Memory B cell (primary cell): ENCODE results near the gene LGALS1.
A peak's percentile ranks its signal among the peaks of the same experiment; 100 is the strongest.
"Not testable (repeated sequence)": the region's sequence is repeated elsewhere in the genome, so short reads cannot be mapped to it uniquely, and the experiment has no call there.

ENCODE experiments used
- ATAC-seq: fragments of 150-1000 bp; cut with Tn5 transposase; 2 replicates; pipeline ENCODE4 v1.10.0; 2021; ENCODE audit warnings: low read depth, mild to moderate bottlenecking, moderate library complexity
- DNase-seq, 2 donors: peaks; one replicate each; pipeline ENCODE4 v3.0.0; 2022; ENCODE audit warnings: low spot score in 2 of 2
- H3K27ac Mint-ChIP-seq: one replicate; pipeline ENCODE4 v1.8.0; 2022; ENCODE audit warnings: mild to moderate bottlenecking, moderate library complexity, mixed read lengths
- H3K27me3 Mint-ChIP-seq: one replicate; pipeline ENCODE4 v1.8.0; 2022; ENCODE audit warnings: mixed read lengths
- H3K36me3 Mint-ChIP-seq: one replicate; pipeline ENCODE4 v1.8.0; 2022; ENCODE audit warnings: mild to moderate bottlenecking, mixed read lengths
- H3K4me1 Mint-ChIP-seq: one replicate; pipeline ENCODE4 v1.8.0; 2022; ENCODE audit warnings: mixed read lengths
- H3K4me3 Mint-ChIP-seq: one replicate; pipeline ENCODE4 v1.8.0; 2022; ENCODE audit warnings: mild to moderate bottlenecking, moderate library complexity, mixed read lengths
- H3K9me3 Mint-ChIP-seq: one replicate; pipeline ENCODE4 v1.8.0; 2022; ENCODE audit warnings: mixed read lengths

Gene LGALS1

GRCh38 chr22:37680191-37680851 lies 4.9 kb downstream of the LGALS1 start:
- ATAC-seq (no peak), DNase-seq (no peak)
- no peaks in the 10 kb centered on the region for H3K9me3 Mint-ChIP-seq
- H3K27me3 Mint-ChIP-seq, result no peaks in the 10 kb centered on the region
- H3K36me3 Mint-ChIP-seq, result peaks cover 5% of the 10 kb centered on the region
- peak overlapping the region; percentile 71 for H3K27ac Mint-ChIP-seq
- H3K4me1 Mint-ChIP-seq, result peaks cover 17% of the 10 kb centered on the region
- H3K4me3 Mint-ChIP-seq, result no peak overlapping the region

DNA sequence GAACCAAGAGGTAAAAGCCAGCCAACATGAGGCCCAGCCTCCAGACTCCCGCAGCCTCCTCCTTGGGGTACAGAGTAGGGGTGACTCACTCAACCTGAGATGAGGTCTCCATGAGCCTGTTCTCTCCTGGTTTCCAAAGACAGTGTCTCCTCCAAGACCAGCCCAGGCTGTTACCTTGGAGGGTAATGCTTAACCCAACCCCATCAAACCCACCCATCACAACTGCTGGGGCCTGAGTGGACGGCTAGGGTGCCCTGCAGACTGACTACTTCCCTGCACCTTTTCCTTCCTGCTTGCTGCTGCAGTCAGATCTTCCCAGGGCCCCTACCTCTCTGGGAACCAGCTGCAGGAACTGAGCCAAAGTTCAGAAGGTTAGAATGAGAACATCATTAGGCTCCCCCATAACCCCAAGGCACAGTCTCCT lies 5.6 kb downstream of the LGALS1 start:
- no peak for ATAC-seq
- H3K4me1 Mint-ChIP-seq, result peaks cover 18% of the 10 kb centered on the region
- no peaks in the 10 kb centered on the region for H3K27me3 Mint-ChIP-seq
- no peaks in the 10 kb centered on the region for H3K9me3 Mint-ChIP-seq
- no peak for DNase-seq
- peak overlapping the region; percentile 40 for H3K27ac Mint-ChIP-seq
- H3K36me3 Mint-ChIP-seq, result peaks cover 5% of the 10 kb centered on the region
- no peak overlapping the region for H3K4me3 Mint-ChIP-seq

- ATAC-seq, result peak; percentile 11
- no peaks in the 10 kb centered on the region for H3K27me3 Mint-ChIP-seq
- H3K9me3 Mint-ChIP-seq, result no peaks in the 10 kb centered on the region
- no peak overlapping the region for H3K4me3 Mint-ChIP-seq
- peaks cover 19% of the 10 kb centered on the region for H3K4me1 Mint-ChIP-seq
- peak; percentile 65 to 70 for DNase-seq
- H3K36me3 Mint-ChIP-seq, result peaks cover 5% of the 10 kb centered on the region
- H3K27ac Mint-ChIP-seq, result peak overlapping the region; percentile 40
These were observed 6.2 kb downstream of the LGALS1 start for GRCh38 chr22:37681556-37682049.

- Mint-ChIP-seq H3K36me3 (peaks cover 8% of the 10 kb centered on the region), H3K27me3 (no peaks in the 10 kb centered on the region), H3K9me3 (no peaks in the 10 kb centered on the region), H3K4me1 (peaks cover 27% of the 10 kb centered on the region), H3K4me3 (peak overlapping the region; percentile 99), H3K27ac (peak overlapping the region; percentile 98)
- DNase-seq (no peak), ATAC-seq (peak; percentile 28)
These were observed 9.6 kb downstream of the LGALS1 start for GRCh38 chr22:37684803-37685615.

DNA sequence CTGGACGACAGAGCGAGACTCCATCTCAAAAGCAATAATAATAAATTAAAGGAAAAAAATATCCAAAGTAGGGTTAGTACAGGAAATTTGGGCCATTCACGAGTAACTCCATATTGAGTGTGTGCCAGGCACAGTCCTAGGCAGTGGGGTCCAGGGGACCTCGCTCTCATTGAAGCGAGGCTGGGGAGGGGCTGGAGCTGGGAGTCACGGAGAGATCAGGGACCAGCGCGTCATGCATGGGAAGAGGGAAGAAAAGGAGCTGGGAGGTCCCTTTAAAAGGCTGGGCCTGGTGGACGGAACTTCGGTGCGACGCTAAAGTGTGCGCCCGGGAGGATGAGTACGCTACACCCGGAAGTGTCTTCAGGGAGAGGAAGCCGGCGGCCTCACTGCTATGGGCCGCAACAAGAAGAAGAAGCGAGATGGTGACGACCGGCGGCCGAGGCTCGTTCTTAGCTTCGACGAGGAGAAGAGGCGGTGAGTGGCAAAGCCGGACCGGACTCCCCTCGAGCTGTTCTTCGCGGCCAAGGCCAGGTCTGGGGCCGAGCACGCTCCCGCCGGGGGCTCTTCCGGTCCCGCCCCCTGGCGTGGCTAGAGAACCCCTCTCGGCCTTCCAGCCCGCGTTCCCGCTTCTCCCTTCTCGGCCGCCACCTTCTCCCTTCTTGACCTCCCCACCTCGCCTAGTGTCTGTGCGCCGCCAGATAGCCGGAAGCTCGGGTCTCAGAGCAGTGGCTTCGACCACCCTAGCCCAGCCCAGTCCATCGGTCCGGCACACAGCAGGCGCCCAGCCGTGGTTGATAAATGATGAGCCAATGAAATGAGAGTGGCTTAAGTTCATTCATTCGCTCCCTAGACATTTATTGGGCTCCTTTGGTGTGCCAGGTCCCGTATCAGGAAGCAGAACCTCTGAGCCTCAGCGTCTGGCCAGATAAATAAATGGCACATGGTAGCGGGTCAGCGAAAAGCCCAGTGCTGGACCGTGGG lies 10.9 kb downstream of the LGALS1 start, which contains the start of gene NOL12:
Gene NOL12 (plus strand): TSS at position 342 of the 981 bp plus-strand sequence. CDS start 50 bp downstream, at position 392.
- H3K9me3 Mint-ChIP-seq, result no peaks in the 10 kb centered on the region
- DNase-seq (peak; percentile 78 to 85), ATAC-seq (peak; percentile 87)
- H3K27me3 Mint-ChIP-seq, result no peaks in the 10 kb centered on the region
- peak within 1 kb of the TSS; percentile 98 for H3K27ac Mint-ChIP-seq
- peak within 1 kb of the TSS; percentile 99 for H3K4me3 Mint-ChIP-seq
- H3K36me3 Mint-ChIP-seq, result peaks cover 10% of the 10 kb centered on the region
- H3K4me1 Mint-ChIP-seq, result peaks cover 23% of the 10 kb centered on the region

- Mint-ChIP-seq H3K36me3 (peaks cover 19% of the 10 kb centered on the region), H3K4me3 (no peak overlapping the region), H3K27me3 (no peaks in the 10 kb centered on the region), H3K4me1 (peaks cover 18% of the 10 kb centered on the region), H3K9me3 (no peaks in the 10 kb centered on the region), H3K27ac (no peak overlapping the region)
- ATAC-seq, result no peak
- DNase-seq, result no peak
These were observed 15.0 kb downstream of the LGALS1 start for GRCh38 chr22:37690407-37690806.

GRCh38 chr22:37690901-37691504 lies 15.6 kb downstream of the LGALS1 start:
- no peak overlapping the region for H3K4me3 Mint-ChIP-seq
- ATAC-seq, result no peak
- H3K27me3 Mint-ChIP-seq, result no peaks in the 10 kb centered on the region
- H3K27ac Mint-ChIP-seq, result no peak overlapping the region
- H3K9me3 Mint-ChIP-seq, result no peaks in the 10 kb centered on the region
- DNase-seq, result no peak
- H3K36me3 Mint-ChIP-seq, result peaks cover 19% of the 10 kb centered on the region
- H3K4me1 Mint-ChIP-seq, result peaks cover 17% of the 10 kb centered on the region

- Mint-ChIP-seq H3K4me1 (peaks cover 19% of the 10 kb centered on the region), H3K27ac (no peak overlapping the region), H3K36me3 (peaks cover 20% of the 10 kb centered on the region), H3K4me3 (no peak overlapping the region), H3K27me3 (no peaks in the 10 kb centered on the region), H3K9me3 (no peaks in the 10 kb centered on the region)
- DNase-seq (no peak), ATAC-seq (no peak)
These were observed 17.3 kb downstream of the LGALS1 start for GRCh38 chr22:37692627-37693285.

- not testable (repeated sequence) for DNase-seq, H3K27ac Mint-ChIP-seq, H3K4me3 Mint-ChIP-seq, H3K9me3 Mint-ChIP-seq, ATAC-seq, H3K27me3 Mint-ChIP-seq
- H3K36me3 Mint-ChIP-seq, result peaks cover 12% of the 10 kb centered on the region
- peaks cover 12% of the 10 kb centered on the region for H3K4me1 Mint-ChIP-seq
These were observed 18.7 kb downstream of the LGALS1 start for GRCh38 chr22:37694131-37694530.

GRCh38 chr22:37696260-37696656 lies 20.8 kb downstream of the LGALS1 start:
- Mint-ChIP-seq H3K4me1 (peaks cover 12% of the 10 kb centered on the region), H3K4me3 (peak overlapping the region; percentile 32)
- H3K9me3 Mint-ChIP-seq, ATAC-seq, H3K36me3 Mint-ChIP-seq, H3K27ac Mint-ChIP-seq, H3K27me3 Mint-ChIP-seq, DNase-seq: not testable (repeated sequence)

GRCh38 chr22:37696657-37697537 lies 21.5 kb downstream of the LGALS1 start, which contains the start of gene TRIOBP:
Gene TRIOBP (plus strand): TSS chr22:37697048. CDS start chr22:37701366, 4,318 bp downstream.
- H3K36me3 Mint-ChIP-seq, result peaks cover 10% of the 10 kb centered on the region
- H3K9me3 Mint-ChIP-seq, result no peaks in the 10 kb centered on the region
- peak within 1 kb of the TSS; percentile 32 for H3K4me3 Mint-ChIP-seq
- peak; percentile 42 to 65 for DNase-seq
- H3K27ac Mint-ChIP-seq, result no peak within 1 kb of the TSS
- peaks cover 12% of the 10 kb centered on the region for H3K4me1 Mint-ChIP-seq
- H3K27me3 Mint-ChIP-seq, result no peaks in the 10 kb centered on the region
- ATAC-seq, result peak; percentile 99

GRCh38 chr22:37697538-37697835 lies 22.1 kb downstream of the LGALS1 start:
- no peaks in the 10 kb centered on the region for H3K9me3 Mint-ChIP-seq
- H3K36me3 Mint-ChIP-seq, result peaks cover 7% of the 10 kb centered on the region
- ATAC-seq, result no peak
- H3K27me3 Mint-ChIP-seq, result no peaks in the 10 kb centered on the region
- no peak overlapping the region for H3K4me3 Mint-ChIP-seq
- peaks cover 12% of the 10 kb centered on the region for H3K4me1 Mint-ChIP-seq
- H3K27ac Mint-ChIP-seq, result no peak overlapping the region
- DNase-seq, result no peak
